H1 (cell line): ENCODE data around the gene TRDMT1. TPM values are rescaled to one million over a fixed set of nuclear protein-coding genes. Genes with fewer than 3 reads are reported as not detected.
A peak's percentile ranks its signal among the peaks of the same experiment; 100 is the strongest.

ENCODE experiments used
- CTCF ChIA-PET: fragments of 300-600 bp; sonication (Branson Sonifier 250); formaldehyde crosslinking; loops from one replicate; lab custom pipeline; 2021; ENCODE audit not compliant: partially characterized antibody; lab: Charles Lee
- POLR2A ChIA-PET: fragments of 300-600 bp; sonication (Branson Sonifier 250); formaldehyde crosslinking; loops from one replicate; lab custom pipeline; 2021; ENCODE audit warnings: inconsistent platforms; ENCODE audit not compliant: partially characterized antibody; lab: Charles Lee
- DNase-seq, 2 experiments: peaks; one replicate each; pipeline versions ENCODE4 v3.0.0 to v3.0.0-alpha.2; 2010 to 2022; ENCODE audit warnings: low spot score in 2 of 2, low read depth in 1 of 2, mixed read lengths in 1 of 2
- FAIRE-seq: peaks from 2 replicates; lab custom pipeline; 2011; peaks lifted over from hg19 to GRCh38; lab: Jason Lieb, UNC
- H2AFZ ChIP-seq: 2 replicates; pipeline ENCODE4 v1.8.1; 2012; ENCODE audit warnings: low read length, inconsistent platforms
- H2AK5ac ChIP-seq: 2 replicates; pipeline ENCODE4 v1.6.1; 2013; ENCODE audit warnings: low read depth, low read length
- H2BK120ac ChIP-seq: replicated peaks from 2 replicates; pipeline ENCODE3; 2013; ENCODE audit warnings: low read depth, low read length, inconsistent platforms
- H2BK12ac ChIP-seq: 2 replicates; pipeline ENCODE4 v1.6.1; 2013; ENCODE audit warnings: low read depth, low read length
- H2BK15ac ChIP-seq: 2 replicates; pipeline ENCODE4 v1.6.1; 2013; ENCODE audit warnings: low read length
- H2BK20ac ChIP-seq: 2 replicates; pipeline ENCODE4 v1.6.1; 2013; ENCODE audit warnings: low read length
- H2BK5ac ChIP-seq: 2 replicates; pipeline ENCODE4 v1.6.1; 2013; ENCODE audit warnings: low read depth, low read length
- H3K14ac ChIP-seq: 2 replicates; pipeline ENCODE4 v1.6.1; 2013; ENCODE audit warnings: inconsistent platforms; ENCODE audit not compliant: insufficient read length
- H3K18ac ChIP-seq: 2 replicates; pipeline ENCODE4 v1.6.1; 2013; ENCODE audit warnings: low read length; ENCODE audit errors: extremely low read depth
- H3K23ac ChIP-seq: 2 replicates; pipeline ENCODE4 v1.6.1; 2013; ENCODE audit warnings: inconsistent platforms; ENCODE audit not compliant: insufficient read length
- H3K23me2 ChIP-seq: 2 replicates; pipeline ENCODE4 v1.6.1; 2013; ENCODE audit warnings: low read depth, low read length
- H3K27ac ChIP-seq: 2 replicates; pipeline ENCODE4 v1.6.1; 2011; ENCODE audit warnings: low read depth, low read length, inconsistent platforms
- H3K27me3 ChIP-seq, 4 experiments: replicated peaks in 1 of 4; 1 replicate in 1 of 4; 2 replicates in 3 of 4; pipeline versions ENCODE4 v1.6.1 to v1.8.1; 2011 to 2013; ENCODE audit warnings: low read length in 3 of 4, mild to moderate bottlenecking in 3 of 4, inconsistent platforms in 2 of 4, mixed read lengths in 2 of 4, moderate library complexity in 1 of 4; ENCODE audit not compliant: control insufficient read depth in 3 of 4, insufficient read depth in 3 of 4; ENCODE audit errors: extremely low read depth in 1 of 4
- H3K36me3 ChIP-seq, 4 experiments: 2 replicates each; pipeline versions ENCODE4 v1.6.1 to v1.8.1; 2011 to 2013; ENCODE audit warnings: mild to moderate bottlenecking in 4 of 4, low read length in 3 of 4, moderate library complexity in 2 of 4, control low read depth in 1 of 4, inconsistent platforms in 1 of 4; ENCODE audit not compliant: insufficient read depth in 4 of 4, control insufficient read depth in 2 of 4
- H3K4ac ChIP-seq: replicated peaks from 2 replicates; pipeline ENCODE3; 2013; ENCODE audit warnings: low read length, low read depth, mixed read lengths, inconsistent platforms; ENCODE audit not compliant: insufficient read length
- H3K4me1 ChIP-seq, 4 experiments: replicated peaks in 1 of 4; 1 replicate in 1 of 4; 2 replicates in 3 of 4; pipeline versions ENCODE4 v1.6.1 to v1.8.1; 2011 to 2013; ENCODE audit warnings: low read length in 3 of 4, inconsistent platforms in 2 of 4, mixed read lengths in 1 of 4; ENCODE audit not compliant: insufficient read depth in 4 of 4, control insufficient read depth in 3 of 4
- H3K4me2 ChIP-seq, 2 experiments: 2 replicates each; pipeline versions ENCODE4 v1.6.1 to v1.8.1; 2011 to 2013; ENCODE audit warnings: low read depth in 2 of 2, low read length in 2 of 2, control low read depth in 1 of 2, inconsistent platforms in 1 of 2, mild to moderate bottlenecking in 1 of 2; ENCODE audit not compliant: insufficient read depth in 1 of 2
- H3K4me3 ChIP-seq, 4 experiments: fragments of 200-600, 300-600 bp in 1 of 4; sonication (generic), shearing (Covaris generic), sonication (Bioruptor Twin) in 1 of 4; 2 replicates each; pipeline versions ENCODE4 v1.5.1 to v1.8.1; 2011 to 2016; ENCODE audit warnings: low read length in 4 of 4, low read depth in 3 of 4, control low read depth in 2 of 4, inconsistent platforms in 2 of 4, mild to moderate bottlenecking in 2 of 4, mixed read lengths in 1 of 4, moderate library complexity in 1 of 4; ENCODE audit not compliant: insufficient read depth in 2 of 4; ENCODE audit errors: extremely low read depth in 1 of 4
- H3K56ac ChIP-seq: replicated peaks from 2 replicates; pipeline ENCODE3; 2013; ENCODE audit warnings: low read depth, mild to moderate bottlenecking, mixed read lengths, low read length, inconsistent platforms; ENCODE audit not compliant: insufficient read length
- H3K79me1 ChIP-seq: 2 replicates; pipeline ENCODE4 v1.6.1; 2013; ENCODE audit warnings: low read depth, low read length, control low read depth
- H3K79me2 ChIP-seq, 2 experiments: 2 replicates each; pipeline versions ENCODE4 v1.6.1 to v1.8.1; 2012 to 2013; ENCODE audit warnings: low read length in 2 of 2, mild to moderate bottlenecking in 2 of 2, inconsistent platforms in 1 of 2; ENCODE audit not compliant: insufficient read depth in 2 of 2, control insufficient read depth in 1 of 2
- H3K9ac ChIP-seq, 4 experiments: replicated peaks in 1 of 4; 1 replicate in 1 of 4; 2 replicates in 3 of 4; pipeline versions ENCODE4 v1.6.1 to v1.8.1; 2011 to 2013; ENCODE audit warnings: low read depth in 3 of 4, low read length in 3 of 4, control low read depth in 2 of 4, mild to moderate bottlenecking in 2 of 4, moderate library complexity in 2 of 4, inconsistent platforms in 1 of 4; ENCODE audit errors: extremely low read depth in 1 of 4
- H3K9me3 ChIP-seq, 2 experiments: 2 replicates each; pipeline versions ENCODE4 v1.6.1 to v1.8.1; 2012 to 2013; ENCODE audit warnings: mild to moderate bottlenecking in 2 of 2, moderate library complexity in 2 of 2, control low read depth in 1 of 2, inconsistent platforms in 1 of 2, low read depth in 1 of 2, low read length in 1 of 2, mixed read lengths in 1 of 2; ENCODE audit not compliant: insufficient read depth in 2 of 2
- H4K20me1 ChIP-seq, 2 experiments: replicated peaks in 1 of 2; 2 replicates each; pipeline versions ENCODE3 to v1.8.1; 2011 to 2013; ENCODE audit warnings: inconsistent platforms in 2 of 2, low read length in 2 of 2, mild to moderate bottlenecking in 1 of 2; ENCODE audit not compliant: insufficient read depth in 2 of 2, control insufficient read depth in 1 of 2
- H4K5ac ChIP-seq: 2 replicates; pipeline ENCODE4 v1.6.1; 2013; ENCODE audit warnings: low read length, low read depth, mixed read lengths, inconsistent platforms; ENCODE audit not compliant: insufficient read length
- H4K8ac ChIP-seq: 2 replicates; pipeline ENCODE4 v1.8.0; 2013; ENCODE audit warnings: mild to moderate bottlenecking, moderate library complexity, low read length, inconsistent platforms; ENCODE audit not compliant: insufficient read depth; ENCODE audit errors: extremely low read depth
- H4K91ac ChIP-seq: replicated peaks from 2 replicates; pipeline ENCODE3; 2013; ENCODE audit warnings: low read length, mixed read lengths, inconsistent platforms; ENCODE audit not compliant: insufficient read length
- BCL11A ChIP-seq, 2 experiments: IDR thresholded peaks; one replicate each; pipeline ENCODE4 v1.6.1; 2011; ENCODE audit warnings: low read depth in 2 of 2, low read length in 2 of 2, mild to moderate bottlenecking in 2 of 2
- HDAC2 ChIP-seq, 2 experiments: fragments of 300-600 bp in 1 of 2; sonication (generic) in 1 of 2; IDR thresholded peaks; 2 replicates each; pipeline ENCODE4 v1.6.1; 2011 to 2012; ENCODE audit warnings: low read depth in 2 of 2, low read length in 2 of 2, mild to moderate bottlenecking in 2 of 2, moderate library complexity in 2 of 2, borderline replicate concordance in 1 of 2, inconsistent platforms in 1 of 2
- WGBS, 2 experiments: shearing (Covaris generic) in 1 of 2; methylation state at CpG; one replicate each; pipeline versions ENCODE4 v1.1.6 to v1.1.7; 2013 to 2015; ENCODE audit warnings: low lambda C conversion rate in 2 of 2, mixed read lengths in 2 of 2, inconsistent platforms in 1 of 2, low coverage in 1 of 2, missing lambda C conversion rate in 1 of 2; ENCODE audit not compliant: insufficient replicate concordance in 2 of 2, insufficient coverage in 1 of 2, insufficient read length in 1 of 2; ENCODE audit errors: extremely low coverage in 1 of 2, missing lambda C conversion rate in 1 of 2; 5-methylcytosine and 5-hydroxymethylcytosine counted together
- polyA plus RNA-seq, 7 experiments: library from polyadenylated mRNA; depleted of rRNA in 3 of 7; stranded (reverse) in 5 of 7; unstranded in 2 of 7; fragments of >200 nt in 5 of 7; fragments of 200-250 nt in 2 of 7; gene quantifications; 1 replicate in 5 of 7; 2 replicates in 1 of 7; 4 replicates in 1 of 7; pipeline versions ENCODE4 v1.2.1 to v1.2.3, GENCODE V29; 2011 to 2013; ENCODE audit warnings: missing spikeins in 2 of 7, mixed read lengths in 2 of 7
- total RNA-seq: library from RNA; stranded (reverse); fragmentation: NEBNext Ultra II Directional; extraction: Animal tissue kit (Norgen Biotek cat#: 25700); gene quantifications from 2 replicates; pipeline ENCODE4 v1.2.1, GENCODE V29; 2021

Gene TRDMT1
- total and polyA plus RNA-seq, 2 of the 8 experiments (the other 6 are each of a cell fraction or from before 2014, with no cell fraction given) = 7.4 to 21.4 TPM

DNA sequence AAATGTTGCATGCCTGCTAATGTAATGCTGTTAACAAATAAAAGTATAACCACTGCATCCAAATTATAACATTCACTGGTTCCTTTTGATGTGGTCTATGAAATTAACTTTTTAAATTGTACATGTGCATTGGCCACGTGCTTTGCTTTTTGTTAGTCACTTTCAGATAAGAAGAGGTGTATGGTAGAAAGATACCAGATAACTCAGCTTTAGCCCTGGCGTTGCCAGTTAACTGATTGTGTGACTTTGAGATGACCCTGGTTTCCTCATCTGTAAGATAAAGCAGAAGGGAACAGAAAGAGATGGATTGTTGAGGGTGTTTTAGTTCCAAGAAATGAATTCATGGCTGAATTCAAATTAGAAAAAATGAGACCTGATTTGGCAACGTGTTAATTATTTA lies 1.9 kb upstream of the TRDMT1 start:
- no peak overlapping the region for H4K5ac ChIP-seq
- no peak overlapping the region for H2BK12ac ChIP-seq
- no peaks in the 10 kb centered on the region for H3K9me3 ChIP-seq
- no peak overlapping the region for H2AK5ac ChIP-seq
- H3K14ac ChIP-seq = no peak overlapping the region
- no peak overlapping the region for H3K9ac ChIP-seq
- H2BK20ac ChIP-seq = no peak overlapping the region
- no peak overlapping the region for H2BK5ac ChIP-seq
- 64% methylated on average over 3 of the region's 3 CpGs; no CpG with 5 or more reads in 1 of the 2 experiments for WGBS, 2 experiments
- no peak overlapping the region for H3K4me3 ChIP-seq
- no peaks in the 10 kb centered on the region for H3K27me3 ChIP-seq
- no peak overlapping the region for H4K8ac ChIP-seq
- DNase-seq (no peak), FAIRE-seq (no peak)
- no peaks in the 10 kb centered on the region for H4K20me1 ChIP-seq
- H3K18ac ChIP-seq = no peak overlapping the region
- H3K56ac ChIP-seq = no peak overlapping the region
- H4K91ac ChIP-seq = no peak overlapping the region
- no peaks in the 10 kb centered on the region for H3K36me3 ChIP-seq
- H3K4me2 ChIP-seq = no peak overlapping the region
- H3K4ac ChIP-seq = no peak overlapping the region
- peaks cover 7% of the 10 kb centered on the region; the same call in 1 of the 2 replicates for H3K23me2 ChIP-seq
- H3K79me1 ChIP-seq = no peaks in the 10 kb centered on the region
- no peak overlapping the region for H2BK120ac ChIP-seq
- peaks cover 0 to 14% of the 10 kb centered on the region in 2 experiments; a peak in 2 of 4 replicates for H3K79me2 ChIP-seq
- POLR2A ChIA-PET = interaction anchor here (1.3 to 5.2 kb wide), 2 partner anchors 25 to 65 kb away, joined by 3 to 46 read pairs; partner anchors contain the start of gene VIM
- no peak for TF ChIP-seq BCL11A (IDR thresholded peaks at IDR 0.05; ENCODE audit: low read depth in 2 of 2, low read length in 2 of 2)
- TF ChIP-seq HDAC2 (IDR thresholded peaks at IDR 0.05; ENCODE audit: borderline replicate concordance in 1 of 2, low read depth in 2 of 2, low read length in 2 of 2) = no peak
- 0 out of 2 replicates have a peak overlapping the region, but pooled peaks have one; percentile 10 for H2AFZ ChIP-seq
- no peak overlapping the region for H3K23ac ChIP-seq
- CTCF ChIA-PET = no interaction called here
- no peak overlapping the region for H2BK15ac ChIP-seq
- peaks cover 0 to 12% (median 7%) of the 10 kb centered on the region in 4 experiments; a peak in 4 of 7 replicates for H3K4me1 ChIP-seq
- H3K27ac ChIP-seq = no peak overlapping the region
